GM12878 (cell line): Measurements from ENCODE around the gene SLCO4C1. TPM values are rescaled to one million over a fixed set of nuclear protein-coding genes. Genes with fewer than 3 reads are reported as not detected.

Experiments
- ATAC-seq: fragments of 200-7000 bp; cut with Tn5 transposase; 3 replicates; pipeline ENCODE4 v1.9.1; 2020; ENCODE audit warnings: mild to moderate bottlenecking, moderate library complexity
- BruUV-seq: library from RNA; stranded (reverse); fragments of 400-500 nt; replicated peaks from 2 replicates; lab custom pipeline; 2021; lab: Mats Ljungman, UMichigan
- CTCF ChIA-PET: fragments of 300-600 bp; sonication (Branson Sonifier 250); formaldehyde crosslinking; extraction: SDS; loops from one replicate; lab custom pipeline; 2021; ENCODE audit warnings: inconsistent platforms; lab: Yijun Ruan, JAX
- POLR2A ChIA-PET: fragments of 350-600 bp; formaldehyde crosslinking; extraction: SDS; loops from one replicate; lab custom pipeline; 2021; ENCODE audit warnings: inconsistent platforms; lab: Charles Lee
- RAD21 ChIA-PET: fragments of 300-600 bp; sonication (Branson Sonifier 250); formaldehyde crosslinking; loops from one replicate; lab custom pipeline; 2023; ENCODE audit warnings: antibody characterized with exemption; ENCODE audit not compliant: unreplicated experiment; lab: Charles Lee
- SMC1A ChIA-PET: fragments of 300-600 bp; sonication (Branson Sonifier 250); formaldehyde crosslinking; loops from one replicate; lab custom pipeline; 2023; ENCODE audit not compliant: unreplicated experiment, uncharacterized antibody; lab: Charles Lee
- DNase-seq: peaks from one replicate; pipeline ENCODE4 v3.0.0-alpha.2; 2011; ENCODE audit warnings: low read depth, low spot score
- FAIRE-seq: peaks from 3 replicates; lab custom pipeline; 2011; peaks lifted over from hg19 to GRCh38; lab: Jason Lieb, UNC
- H2AFZ ChIP-seq: 2 replicates; pipeline ENCODE4 v1.6.0; 2011; ENCODE audit warnings: low read depth, low read length, control low read depth; ENCODE audit not compliant: control insufficient read depth
- H3K27ac ChIP-seq: 2 replicates; pipeline ENCODE4 v1.5.1; 2011; ENCODE audit warnings: control low read depth; ENCODE audit not compliant: control insufficient read depth, insufficient read depth
- H3K27me3 ChIP-seq, 2 experiments: replicated peaks in 1 of 2; 2 replicates each; pipeline versions ENCODE4 v1.6.0 to v1.6.1; 2011; ENCODE audit warnings: low read length in 1 of 2; ENCODE audit not compliant: control insufficient read depth in 2 of 2, insufficient read depth in 2 of 2
- H3K36me3 ChIP-seq, 2 experiments: 2 replicates each; pipeline ENCODE4 v1.5.1; 2011; ENCODE audit warnings: low read length in 1 of 2; ENCODE audit not compliant: control insufficient read depth in 2 of 2, insufficient read depth in 2 of 2
- H3K4me1 ChIP-seq: 2 replicates; pipeline ENCODE4 v1.6.1; 2011; ENCODE audit warnings: mild to moderate bottlenecking, low read length, moderate library complexity, mixed read lengths; ENCODE audit not compliant: control insufficient read depth, insufficient read depth
- H3K4me2 ChIP-seq: 2 replicates; pipeline ENCODE4 v1.6.0; 2011; ENCODE audit warnings: control low read depth; ENCODE audit not compliant: control insufficient read depth, insufficient read depth
- H3K4me3 ChIP-seq: fragments of 200-600 bp; sonication (generic); 2 replicates; pipeline ENCODE4 v1.5.1; 2016
- H3K79me2 ChIP-seq: 2 replicates; pipeline ENCODE4 v1.6.0; 2011; ENCODE audit warnings: low read length; ENCODE audit not compliant: control insufficient read depth, insufficient read depth
- H3K9ac ChIP-seq: 2 replicates; pipeline ENCODE4 v1.8.0; 2011; ENCODE audit warnings: low read length, control low read depth, mixed read lengths; ENCODE audit not compliant: control insufficient read depth, insufficient read depth
- H3K9me3 ChIP-seq: replicated peaks from 3 replicates; pipeline ENCODE4 v1.5.1; 2011; ENCODE audit warnings: mild to moderate bottlenecking, low read length; ENCODE audit not compliant: control insufficient read depth, insufficient read depth
- H4K20me1 ChIP-seq: 2 replicates; pipeline ENCODE4 v1.6.0; 2011; ENCODE audit not compliant: control insufficient read depth, insufficient read depth
- BCL11A ChIP-seq: IDR thresholded peaks from 2 replicates; pipeline ENCODE4 v1.6.1; 2011; ENCODE audit warnings: low read depth, low read length
- CREB1 ChIP-seq: IDR thresholded peaks from 2 replicates; pipeline ENCODE4 v1.6.1; 2012; ENCODE audit warnings: low read depth, mild to moderate bottlenecking, inconsistent platforms
- EGR1 ChIP-seq, 2 experiments: IDR thresholded peaks; 1 replicate in 1 of 2; 2 replicates in 1 of 2; pipeline ENCODE4 v1.6.1; 2011 to 2012; ENCODE audit warnings: low read depth in 2 of 2, low read length in 2 of 2, borderline replicate concordance in 1 of 2, mild to moderate bottlenecking in 1 of 2, moderate library complexity in 1 of 2
- GATAD2B ChIP-seq: fragments of 450-650 bp; conservative IDR thresholded peaks from 2 replicates; pipeline ENCODE4 v1.6.1; 2017; ENCODE audit warnings: low read depth, mild to moderate bottlenecking, moderate library complexity
- KLF5 ChIP-seq: fragments of 450-650 bp; IDR thresholded peaks from 2 replicates; pipeline ENCODE4 v1.6.1; 2014; ENCODE audit warnings: mild to moderate bottlenecking; ENCODE audit not compliant: partially characterized antibody
- NFYB ChIP-seq: IDR thresholded peaks from 2 replicates; pipeline ENCODE4 v1.6.1; 2011; ENCODE audit warnings: low read depth, mild to moderate bottlenecking, low read length, improper control_type of control experiment, moderate library complexity; ENCODE audit not compliant: insufficient read depth
- NRF1 ChIP-seq: conservative IDR thresholded peaks from 2 replicates; pipeline ENCODE4 v1.6.1; 2011; ENCODE audit warnings: mild to moderate bottlenecking, low read depth, low read length, improper control_type of control experiment
- RAD21 ChIP-seq: IDR thresholded peaks from 2 replicates; pipeline ENCODE4 v1.6.1; 2011; ENCODE audit warnings: mild to moderate bottlenecking, low read depth, low read length, moderate library complexity; ENCODE audit not compliant: insufficient read depth
- TCF3 ChIP-seq: IDR thresholded peaks from 2 replicates; pipeline ENCODE4 v1.6.1; 2012; ENCODE audit warnings: low read depth, mild to moderate bottlenecking, low read length, borderline replicate concordance; ENCODE audit not compliant: insufficient read depth
- ZSCAN29 ChIP-seq: fragments of 450-650 bp; IDR thresholded peaks from 2 replicates; pipeline ENCODE4 v1.6.1; 2017; ENCODE audit warnings: mild to moderate bottlenecking, moderate library complexity
- WGBS: methylation state at CpG from one replicate; pipeline ENCODE4 v1.1.6; 2016; ENCODE audit warnings: low lambda C conversion rate; ENCODE audit not compliant: insufficient replicate concordance, insufficient coverage; ENCODE audit errors: missing lambda C conversion rate; 5-methylcytosine and 5-hydroxymethylcytosine counted together
- in situ Hi-C: fragments of 300-500 bp; cut with MboI; formaldehyde crosslinking; loops from 9 replicates; pipeline ENCODE4 v1.14.3; 2018; ENCODE audit warnings: mixed read lengths
- intact Hi-C: fragments of 100-400 bp; cut with micrococcal nuclease; formaldehyde crosslinking; loops from one replicate; pipeline ENCODE4 v1.14.2; 2022; ENCODE audit not compliant: unreplicated experiment
- polyA plus RNA-seq, 11 experiments: library from polyadenylated mRNA; depleted of rRNA in 4 of 11; unstranded in 6 of 11; stranded (reverse) in 5 of 11; fragments of >200 nt; fragmentation: Nextera tagmentation in 4 of 11; fragmentation: Illumina TruSeq in 1 of 11; extraction: Ambion mirVana in 4 of 11; extraction: Trizol in 1 of 11; gene quantifications; 1 replicate in 1 of 11; 2 replicates in 10 of 11; pipeline versions ENCODE4 v1.2.1 to v1.2.3, GENCODE V29; 2011 to 2016; ENCODE audit warnings: inconsistent platforms in 2 of 11, missing spikeins in 2 of 11, low read depth in 1 of 11
- total RNA-seq, 4 experiments: library from RNA; depleted of rRNA in 3 of 4; stranded (reverse); fragments of >200 nt in 3 of 4; fragmentation: Illumina TruSeq in 1 of 4; extraction: Trizol in 1 of 4; gene quantifications; 2 replicates each; pipeline versions ENCODE4 v1.2.1 to v1.2.3, GENCODE V29; 2013 to 2021

The SLCO4C1 gene
- total and polyA plus RNA-seq, 10 of the 15 experiments (the other 5 are each of a cell fraction or from before 2014, with no cell fraction given), result 0.12 to 3.9 (median 0.83) TPM

DNA sequence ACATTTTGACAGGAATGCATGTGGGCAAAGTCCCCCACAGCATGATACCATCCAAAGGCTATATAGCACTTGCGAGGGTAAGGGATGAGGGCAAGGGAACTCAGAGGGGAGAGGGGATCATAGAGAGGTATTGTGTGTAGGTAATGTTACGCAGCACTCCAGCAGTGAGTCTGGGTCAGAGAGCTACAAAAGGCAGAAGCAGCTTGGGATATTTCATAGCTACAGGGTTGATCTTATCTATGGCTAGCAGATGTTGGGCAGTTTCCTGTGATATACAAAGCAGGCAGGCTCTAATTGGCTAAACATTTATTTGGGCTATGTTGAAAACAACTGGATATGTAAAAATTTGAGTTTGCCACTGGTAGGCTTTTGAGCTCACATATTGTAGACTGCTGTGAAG lies 17.8 kb upstream of the SLCO4C1 start (continued):
- TF ChIP-seq CREB1, result no peak
- TF ChIP-seq, all 136 proteins: peak for 0

DNA sequence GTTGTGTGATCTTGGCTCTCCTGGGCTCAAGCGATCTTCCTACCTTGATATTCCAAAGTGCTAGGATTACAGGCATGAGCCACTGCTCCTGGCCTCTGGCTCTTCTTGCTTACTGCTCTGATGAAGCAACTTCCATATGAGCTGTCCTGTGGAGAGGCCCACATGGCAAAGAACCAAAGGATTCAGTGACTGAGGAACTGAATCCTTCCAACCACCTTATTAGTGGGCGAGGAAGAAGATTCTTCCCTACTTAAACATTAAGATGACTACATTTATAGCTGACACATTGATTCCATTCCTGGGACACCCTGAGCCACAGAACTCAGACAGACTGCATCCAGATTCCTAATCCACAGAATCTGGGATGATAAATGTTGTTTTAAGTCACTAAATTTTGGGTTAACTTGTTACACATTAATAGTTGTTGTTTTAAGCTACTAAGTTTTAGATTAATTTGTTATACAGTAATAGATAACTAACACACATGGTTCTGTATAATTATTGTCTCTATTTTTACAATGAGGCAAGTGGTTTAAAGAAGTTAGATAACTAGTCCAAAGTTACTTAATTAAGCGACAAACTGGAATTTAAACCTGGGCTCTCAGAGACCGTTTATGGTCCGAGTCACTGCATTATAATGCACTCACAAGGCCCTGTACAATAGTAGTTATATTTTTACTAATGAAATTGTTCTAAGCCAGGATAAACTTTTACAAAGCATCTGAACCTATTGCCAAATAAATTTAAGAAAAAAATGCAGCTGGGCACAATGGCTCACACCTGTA lies 16.7 kb upstream of the SLCO4C1 start:
- Histone ChIP-seq H3K4me1 (no peaks in the 10 kb centered on the region), H3K9me3 (no peaks in the 10 kb centered on the region), H3K9ac (no peak overlapping the region), H3K4me2 (no peak overlapping the region), H4K20me1 (no peaks in the 10 kb centered on the region), H2AFZ (no peak overlapping the region), H3K27ac (no peak overlapping the region), H3K36me3 (no peaks in the 10 kb centered on the region), H3K27me3 (no peaks in the 10 kb centered on the region), H3K79me2 (no peaks in the 10 kb centered on the region), H3K4me3 (no peak overlapping the region)
- 63% methylated on average over 4 of the region's 5 CpGs for WGBS
- FAIRE-seq (no peak), ATAC-seq (no peak), DNase-seq (no peak)
- ChIA-PET POLR2A (interaction anchor here (0.7 kb wide), 1 partner anchor 334 kb away, joined by 7 read pairs; no protein-coding TSS in a partner anchor), SMC1A (no interaction called here), RAD21 (no interaction called here), CTCF (no interaction called here)
- intact Hi-C loops, result no loop called here
- in situ Hi-C loops, result no loop called here
- no TSS peak for BruUV-seq
- TF ChIP-seq GATAD2B (no peak), TCF3 (no peak), BCL11A (no peak), EGR1 (IDR thresholded peaks at IDR 0.05; ENCODE audit: borderline replicate concordance in 1 of 2, low read depth in 2 of 2, low read length in 2 of 2) (no peak), RAD21 (no peak), NFYB (no peak), KLF5 (no peak), ZSCAN29 (no peak), NRF1 (no peak)
